Testis (tissue), 3 donors: Measurements from ENCODE around the gene SLC5A10. TPM values are rescaled to one million over a fixed set of nuclear protein-coding genes. Genes with fewer than 3 reads are reported as not detected.
"Not testable (repeated sequence)": the region's sequence is repeated elsewhere in the genome, so short reads cannot be mapped to it uniquely, and the experiment has no call there.

Experiments used
- DNase-seq: peaks from one replicate; pipeline ENCODE4 v3.0.0-alpha.2; 2019
- H3K27ac ChIP-seq, 2 donors: fragments of 200-600 bp; sonication (generic); one replicate each; pipeline ENCODE4 v1.5.1; 2019
- H3K27me3 ChIP-seq: fragments of 200-600 bp; sonication (generic); one replicate; pipeline ENCODE4 v1.5.1; 2019
- H3K36me3 ChIP-seq: fragments of 200-600 bp; sonication (generic); one replicate; pipeline ENCODE4 v1.5.1; 2017; ENCODE audit warnings: low read depth; ENCODE audit errors: missing control alignments
- H3K4me1 ChIP-seq: fragments of 200-600 bp; sonication (generic); one replicate; pipeline ENCODE4 v1.5.1; 2019
- H3K4me3 ChIP-seq, 2 donors: fragments of 200-600 bp; sonication (generic); one replicate each; pipeline ENCODE4 v1.5.1; 2017 to 2019
- H3K9me3 ChIP-seq: fragments of 200-600 bp; sonication (generic); one replicate; pipeline ENCODE4 v1.5.1; 2017
- WGBS, 2 donors: methylation state at CpG; one replicate each; pipeline ENCODE4 v1.1.5; 2018; 5-methylcytosine and 5-hydroxymethylcytosine counted together
- intact Hi-C: fragments of 100-400 bp; cut with DNase I; formaldehyde crosslinking; loops from one replicate; pipeline ENCODE4 v1.15.1; 2023; ENCODE audit warnings: low total_unique reads
- polyA plus RNA-seq: library from polyadenylated mRNA; stranded (reverse); fragments of 350-450 nt; fragmentation: Illumina TruSeq; extraction: RNeasy Lipid Tissue Mini Kit (QIAGEN cat#74804); gene quantifications from one replicate; pipeline ENCODE4 v1.2.3, GENCODE V29; 2014; ENCODE audit warnings: low read depth, low replicate concordance; ENCODE audit not compliant: insufficient read depth
- total RNA-seq, 2 donors: library from RNA; depleted of rRNA; stranded (reverse); fragments of >200 nt; gene quantifications; one replicate each; pipeline ENCODE4 v1.2.3, GENCODE V29; 2016

SLC5A10 gene
- total and polyA plus RNA-seq, 3 donors from 2014 or later = 0.98 to 1.1 (median 1.1) TPM

- no CpG with 5 or more reads among the region's 6 CpGs for WGBS, 2 donors
- intact Hi-C loops, H3K4me3 ChIP-seq, H3K27ac ChIP-seq, DNase-seq, H3K36me3 ChIP-seq, H3K4me1 ChIP-seq, H3K9me3 ChIP-seq, H3K27me3 ChIP-seq: not testable (repeated sequence)
These were observed 84.2 kb downstream of the SLC5A10 start for GRCh38 chr17:19036186-19036585.

- DNase-seq, H3K27ac ChIP-seq, H3K36me3 ChIP-seq, H3K4me1 ChIP-seq, H3K27me3 ChIP-seq, H3K9me3 ChIP-seq, H3K4me3 ChIP-seq, intact Hi-C loops: not testable (repeated sequence)
- WGBS, 2 donors = 34% methylated on average over 3 of the region's 6 CpGs; no CpG with 5 or more reads in 1 of the 2 donors
These were observed 85.6 kb downstream of the SLC5A10 start for GRCh38 chr17:19037547-19037946.

GRCh38 chr17:19038007-19038406 is 86.0 kb downstream of the SLC5A10 start:
- not testable (repeated sequence) for H3K4me1 ChIP-seq, H3K9me3 ChIP-seq

GRCh38 chr17:19038730-19039129 is 86.8 kb downstream of the SLC5A10 start:
- H3K9me3 ChIP-seq, H3K4me1 ChIP-seq, H3K27ac ChIP-seq, H3K36me3 ChIP-seq, H3K4me3 ChIP-seq, intact Hi-C loops, DNase-seq, H3K27me3 ChIP-seq: not testable (repeated sequence)
- no CpG with 5 or more reads among the region's 12 CpGs for WGBS, 2 donors

More at GRCh38 chr17:19038007-19038406, 86.0 kb downstream of the SLC5A10 start:
- H3K27me3 ChIP-seq, intact Hi-C loops, H3K36me3 ChIP-seq, DNase-seq, H3K27ac ChIP-seq, H3K4me3 ChIP-seq: not testable (repeated sequence)
- WGBS, 2 donors = no CpG with 5 or more reads among the region's 17 CpGs

DNA sequence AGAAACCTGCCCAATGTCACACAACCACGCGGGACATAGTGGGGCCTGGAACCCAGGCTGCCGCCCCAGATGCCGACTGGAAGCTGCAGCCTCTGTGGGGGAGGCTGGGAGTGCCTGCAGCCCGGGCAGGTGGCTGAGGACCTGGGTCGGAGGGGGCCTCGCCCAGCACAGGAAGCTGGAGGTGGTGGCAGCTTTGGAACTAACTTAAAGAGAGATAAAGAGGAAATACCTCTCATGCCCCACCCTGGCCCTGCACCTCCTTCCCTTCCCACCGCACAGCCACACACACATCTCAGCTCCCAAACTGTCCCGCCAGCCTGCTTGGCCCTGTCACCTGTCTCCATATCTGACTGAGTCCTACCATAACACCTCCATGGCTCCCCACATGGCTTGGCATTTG is 88.4 kb downstream of the SLC5A10 start:
- WGBS, 2 donors = no CpG with 5 or more reads among the region's 9 CpGs
- H3K36me3 ChIP-seq, intact Hi-C loops, DNase-seq, H3K4me1 ChIP-seq, H3K4me3 ChIP-seq, H3K9me3 ChIP-seq, H3K27ac ChIP-seq, H3K27me3 ChIP-seq: not testable (repeated sequence)

DNA sequence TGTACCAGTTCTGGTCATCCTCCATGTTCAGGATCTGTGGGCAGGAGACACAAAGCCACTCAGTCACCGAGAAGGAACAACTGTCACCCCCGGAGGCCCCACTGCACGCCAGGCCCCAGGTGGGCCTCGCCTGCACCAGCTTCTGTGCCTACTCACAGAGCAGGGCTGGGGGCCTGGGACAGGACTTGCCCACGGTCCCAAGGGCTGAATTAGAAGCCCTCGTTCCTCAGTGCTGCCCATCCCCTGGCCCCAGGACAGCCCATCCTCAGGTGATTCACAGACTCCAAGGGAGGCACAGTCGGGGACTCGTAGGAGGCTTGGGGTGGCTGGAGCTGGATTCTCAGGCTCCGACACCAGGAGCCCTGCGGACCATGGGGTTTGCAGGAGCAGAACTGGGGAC is 89.9 kb downstream of the SLC5A10 start:
- H3K9me3 ChIP-seq, H3K27ac ChIP-seq, H3K4me3 ChIP-seq, H3K36me3 ChIP-seq, intact Hi-C loops, H3K4me1 ChIP-seq, DNase-seq, H3K27me3 ChIP-seq: not testable (repeated sequence)
- WGBS, 2 donors = no CpG with 5 or more reads among the region's 10 CpGs

GRCh38 chr17:19042369-19042768 is 90.4 kb downstream of the SLC5A10 start:
- H3K9me3 ChIP-seq, H3K4me1 ChIP-seq, intact Hi-C loops, H3K27ac ChIP-seq, DNase-seq, H3K4me3 ChIP-seq, H3K27me3 ChIP-seq, H3K36me3 ChIP-seq: not testable (repeated sequence)
- WGBS, 2 donors = no CpG with 5 or more reads among the region's 14 CpGs

DNA sequence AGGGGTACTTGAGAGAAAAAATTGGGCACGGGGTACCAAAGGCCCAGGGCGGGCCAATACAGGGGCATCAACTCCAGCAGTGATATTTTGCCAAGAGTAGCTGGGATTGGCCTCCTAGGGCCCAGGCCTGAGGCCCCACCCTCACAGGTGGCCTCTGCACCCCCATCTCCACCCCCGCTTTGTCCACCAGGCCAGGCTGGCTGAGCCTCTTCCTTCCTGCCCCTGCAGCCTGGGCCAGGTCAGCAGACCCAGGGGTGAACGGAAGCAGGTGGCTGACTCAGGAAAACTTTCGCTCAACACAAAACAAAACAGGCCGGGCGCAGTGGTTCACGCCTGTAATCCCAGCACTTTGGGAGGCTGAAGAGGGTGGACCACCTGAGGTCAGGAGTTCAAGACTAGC is 91.1 kb downstream of the SLC5A10 start:
- DNase-seq, intact Hi-C loops: not testable (repeated sequence)

DNA sequence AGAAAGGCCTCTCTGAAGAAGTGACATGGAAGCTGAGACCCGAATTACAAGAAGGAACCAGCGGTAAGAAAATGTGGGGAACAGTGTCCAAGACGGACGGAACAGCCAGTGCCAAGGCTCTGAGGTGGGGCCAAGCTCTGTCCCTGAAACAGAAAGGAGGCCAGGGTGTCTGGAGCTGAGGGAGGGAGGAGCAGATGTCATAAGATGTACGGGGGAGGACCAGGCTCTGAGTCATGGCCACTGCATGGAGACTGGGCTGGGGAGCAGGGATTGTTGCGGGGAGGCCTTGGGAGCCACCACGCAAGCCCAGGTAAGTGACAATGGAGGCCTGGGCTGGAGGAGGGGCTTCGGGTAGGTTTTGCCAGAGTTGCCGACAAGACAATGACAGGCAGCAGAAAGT is 92.7 kb downstream of the SLC5A10 start:
- intact Hi-C loops, H3K27me3 ChIP-seq, DNase-seq, H3K36me3 ChIP-seq, H3K27ac ChIP-seq, H3K4me3 ChIP-seq, H3K4me1 ChIP-seq, H3K9me3 ChIP-seq: not testable (repeated sequence)
- WGBS, 2 donors = no CpG with 5 or more reads among the region's 9 CpGs

More for the DNA sequence above, 91.1 kb downstream of the SLC5A10 start:
- H3K4me1 ChIP-seq, H3K9me3 ChIP-seq, H3K27ac ChIP-seq, H3K36me3 ChIP-seq, H3K4me3 ChIP-seq, H3K27me3 ChIP-seq: not testable (repeated sequence)
- 100% methylated on average over 1 of the region's 8 CpGs; no CpG with 5 or more reads in 1 of the 2 donors for WGBS, 2 donors

GRCh38 chr17:19046782-19047375 is 94.9 kb downstream of the SLC5A10 start, which contains the start of gene GRAP:
Gene GRAP (minus strand): TSS chr17:19046957. CDS start chr17:19046926, 31 bp downstream.
- H3K4me1 ChIP-seq, H3K9me3 ChIP-seq, H3K27me3 ChIP-seq, H3K27ac ChIP-seq, intact Hi-C loops, DNase-seq, H3K4me3 ChIP-seq, H3K36me3 ChIP-seq: not testable (repeated sequence)
- WGBS, 2 donors = no CpG with 5 or more reads among the region's 12 CpGs

GRCh38 chr17:19047510-19047909 is 95.5 kb downstream of the SLC5A10 start:
- H3K27me3 ChIP-seq, H3K9me3 ChIP-seq, H3K4me1 ChIP-seq, DNase-seq, H3K36me3 ChIP-seq, intact Hi-C loops, H3K4me3 ChIP-seq, H3K27ac ChIP-seq: not testable (repeated sequence)
- WGBS, 2 donors = 98 to 100% methylated on average over 4 to 5 of the region's 7 CpGs

GRCh38 chr17:19048826-19049225 is 96.9 kb downstream of the SLC5A10 start:
- H3K36me3 ChIP-seq, H3K4me3 ChIP-seq, H3K27ac ChIP-seq, intact Hi-C loops, H3K4me1 ChIP-seq, DNase-seq, H3K9me3 ChIP-seq, H3K27me3 ChIP-seq: not testable (repeated sequence)
- no CpG with 5 or more reads among the region's 7 CpGs for WGBS, 2 donors
